AG04449 (cell line): ENCODE measurements around the gene NCOA3.

Experiments
- CTCF ChIA-PET: fragments of 350-600 bp; formaldehyde crosslinking; extraction: SDS; loops from one replicate; lab custom pipeline; 2021; ENCODE audit warnings: antibody characterized with exemption; lab: Yijun Ruan, JAX
- POLR2A ChIA-PET: fragments of 400-600, 350-600 bp; formaldehyde crosslinking; extraction: SDS; loops from one replicate; lab custom pipeline; 2020; ENCODE audit warnings: antibody characterized with exemption, inconsistent platforms; lab: Yijun Ruan, JAX
- DNase-seq: peaks from one replicate; pipeline ENCODE4 v3.0.0-alpha.2; 2010; ENCODE audit warnings: low read depth, low spot score
- H3K4me3 ChIP-seq: 2 replicates; pipeline ENCODE4 v1.5.1; 2011; ENCODE audit warnings: low read depth, mild to moderate bottlenecking, control low read depth, low read length
- TF ChIP-seq, protein P1 (sequence below): IDR thresholded peaks from one replicate; pipeline ENCODE4 v1.5.1; 2011; ENCODE audit warnings: mild to moderate bottlenecking, moderate library complexity, low read length, control low read depth, inconsistent platforms; ENCODE audit not compliant: insufficient read depth; ENCODE audit errors: missing control alignments

The NCOA3 gene

DNA sequence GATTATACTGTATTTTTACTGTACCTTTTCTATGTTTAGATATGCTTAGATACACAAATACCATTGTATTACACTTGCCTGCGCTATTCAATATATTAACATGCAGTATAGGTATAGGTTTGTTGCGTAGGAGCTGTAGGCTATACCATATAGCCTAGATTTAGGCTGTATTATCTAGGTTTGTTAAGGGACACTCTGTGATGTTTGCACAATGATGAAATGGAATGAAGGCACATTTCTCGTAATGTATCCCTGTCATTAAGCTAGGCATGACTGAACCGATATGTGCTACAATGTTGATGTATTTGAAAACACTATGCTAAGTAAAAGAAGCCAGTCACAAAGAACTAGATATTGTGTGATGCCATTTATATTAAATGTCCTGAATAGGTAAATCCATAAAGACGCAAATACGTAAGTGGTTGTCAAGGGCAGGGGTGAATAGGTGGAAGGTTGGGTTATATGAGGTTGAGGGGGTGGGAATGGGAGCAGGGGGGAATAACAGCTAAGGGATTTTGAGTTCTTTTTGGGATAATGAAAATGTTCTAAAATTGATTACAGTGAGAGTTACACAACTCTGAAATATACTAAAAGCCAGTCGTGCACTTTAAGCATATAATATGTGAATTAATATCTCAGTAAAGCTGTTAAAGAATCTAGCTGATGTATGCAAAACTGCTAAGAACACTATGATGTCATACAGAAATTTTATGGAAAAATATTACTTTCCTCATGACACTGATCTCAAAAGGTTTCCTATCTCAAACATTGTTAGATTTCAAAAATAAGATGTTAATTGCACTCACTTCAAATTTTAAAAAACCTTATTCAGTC, 97.4 kb downstream of the NCOA3 start:
- POLR2A ChIA-PET = no interaction called here
- CTCF ChIA-PET = interaction anchor here (1.2 to 1.6 kb wide), 3 partner anchors 8 to 24 kb away, joined by 3 to 4 read pairs (median 3); no protein-coding TSS in a partner anchor
- TF ChIP-seq, protein P1, sequence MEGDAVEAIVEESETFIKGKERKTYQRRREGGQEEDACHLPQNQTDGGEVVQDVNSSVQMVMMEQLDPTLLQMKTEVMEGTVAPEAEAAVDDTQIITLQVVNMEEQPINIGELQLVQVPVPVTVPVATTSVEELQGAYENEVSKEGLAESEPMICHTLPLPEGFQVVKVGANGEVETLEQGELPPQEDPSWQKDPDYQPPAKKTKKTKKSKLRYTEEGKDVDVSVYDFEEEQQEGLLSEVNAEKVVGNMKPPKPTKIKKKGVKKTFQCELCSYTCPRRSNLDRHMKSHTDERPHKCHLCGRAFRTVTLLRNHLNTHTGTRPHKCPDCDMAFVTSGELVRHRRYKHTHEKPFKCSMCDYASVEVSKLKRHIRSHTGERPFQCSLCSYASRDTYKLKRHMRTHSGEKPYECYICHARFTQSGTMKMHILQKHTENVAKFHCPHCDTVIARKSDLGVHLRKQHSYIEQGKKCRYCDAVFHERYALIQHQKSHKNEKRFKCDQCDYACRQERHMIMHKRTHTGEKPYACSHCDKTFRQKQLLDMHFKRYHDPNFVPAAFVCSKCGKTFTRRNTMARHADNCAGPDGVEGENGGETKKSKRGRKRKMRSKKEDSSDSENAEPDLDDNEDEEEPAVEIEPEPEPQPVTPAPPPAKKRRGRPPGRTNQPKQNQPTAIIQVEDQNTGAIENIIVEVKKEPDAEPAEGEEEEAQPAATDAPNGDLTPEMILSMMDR = no peak

DNA sequence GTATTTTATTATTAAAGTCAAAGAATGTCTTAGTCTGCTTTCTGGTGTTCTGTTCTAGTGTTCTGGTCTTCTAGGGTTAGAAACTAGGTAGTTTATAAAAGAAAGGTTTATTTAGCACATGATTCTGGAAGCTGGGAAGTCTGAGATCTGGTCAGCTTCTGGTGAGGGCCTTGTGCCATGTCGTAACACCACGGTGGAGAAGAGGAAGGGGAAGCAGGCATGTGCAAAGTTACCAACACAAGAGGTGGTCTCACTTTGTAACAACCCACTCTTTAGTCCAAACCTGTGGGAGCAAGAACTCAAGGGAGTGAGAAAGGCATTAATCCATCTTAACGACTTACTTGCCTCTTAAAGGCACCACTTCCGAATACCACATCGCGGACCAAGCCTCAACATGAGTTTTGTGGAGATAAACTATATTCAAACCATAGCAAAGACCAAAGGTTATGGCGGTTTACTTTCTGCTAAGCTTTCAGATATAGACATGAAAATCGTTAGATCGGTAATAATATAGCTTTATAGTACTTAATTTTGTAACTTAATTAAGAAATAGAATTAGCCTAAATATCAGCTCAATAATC, 99.4 kb downstream of the NCOA3 start:
- CTCF ChIA-PET = interaction anchor here (0.9 to 3.0 kb wide), 7 partner anchors 9 to 217 kb away, joined by 3 to 18 read pairs (median 3); partner anchors contain the start of gene NCOA3
- no peak overlapping the region for H3K4me3 ChIP-seq
- TF ChIP-seq, protein P1 = no peak
- POLR2A ChIA-PET = no interaction called here
- DNase-seq = no peak

More for the DNA sequence above, 97.4 kb downstream of the NCOA3 start:
- H3K4me3 ChIP-seq = no peak overlapping the region
- DNase-seq = no peak

DNA sequence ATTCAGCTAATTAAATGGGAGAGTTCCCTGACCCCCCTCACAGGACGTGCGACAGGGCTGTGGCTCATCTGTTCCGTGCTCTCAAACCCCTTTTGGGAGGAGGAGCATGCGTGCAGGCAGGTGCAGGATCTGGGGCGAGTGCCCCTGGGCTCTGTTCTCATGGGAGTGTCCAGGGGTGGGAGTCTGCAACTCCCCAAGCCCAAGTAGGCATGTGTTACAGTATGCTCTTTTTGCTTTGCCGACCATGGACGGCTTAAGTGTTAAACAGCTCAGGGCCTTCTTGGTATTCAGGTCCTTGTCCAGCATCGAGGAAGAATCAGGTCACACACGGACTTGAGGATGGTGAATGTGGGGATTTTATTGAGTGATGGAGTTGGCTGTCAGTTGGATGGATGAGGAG, 101.6 kb downstream of the NCOA3 start:
- CTCF ChIA-PET = interaction anchor here (3.0 kb wide), 1 partner anchor 17 kb away, joined by 18 read pairs; no protein-coding TSS in a partner anchor
- H3K4me3 ChIP-seq = no peak overlapping the region
- DNase-seq = no peak
- TF ChIP-seq, protein P1 = no peak
- POLR2A ChIA-PET = no interaction called here

DNA sequence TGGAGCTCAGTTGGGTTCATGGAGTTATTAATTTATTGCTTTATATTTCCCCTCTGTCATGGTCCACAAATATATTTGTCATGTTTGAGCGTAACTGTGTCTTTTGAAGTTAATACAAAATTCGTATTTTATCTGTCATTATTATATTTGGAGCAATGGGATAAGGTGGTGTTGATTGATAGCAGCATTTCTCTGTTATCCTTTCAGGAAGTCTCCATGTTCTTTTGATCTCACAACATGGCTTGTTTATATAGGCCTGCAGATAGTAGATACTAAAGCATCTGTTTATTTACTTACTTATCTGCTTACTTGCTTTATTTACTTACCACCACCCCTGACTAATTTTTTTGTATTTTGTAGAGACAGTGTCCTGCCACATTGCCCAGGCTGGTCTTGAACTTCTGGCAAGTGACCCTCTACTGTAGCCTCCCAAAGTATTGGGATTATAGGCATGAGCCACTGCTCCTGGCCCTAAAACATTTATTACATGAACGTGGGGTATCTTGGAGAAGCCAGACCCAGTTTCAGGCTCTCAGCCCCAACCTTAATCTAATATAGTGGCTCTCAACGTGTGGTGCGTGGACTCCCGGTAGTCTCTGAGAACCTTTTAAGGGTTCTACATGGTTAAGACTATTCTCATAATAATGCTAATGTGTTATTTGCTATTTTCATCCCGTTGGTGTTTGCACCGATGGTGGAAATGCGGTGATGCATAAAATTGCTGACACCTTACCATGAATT, 104.2 kb downstream of the NCOA3 start:
- H3K4me3 ChIP-seq = no peak overlapping the region
- ChIA-PET POLR2A (no interaction called here), CTCF (no interaction called here)
- TF ChIP-seq, protein P1 = no peak
- DNase-seq = no peak

DNA sequence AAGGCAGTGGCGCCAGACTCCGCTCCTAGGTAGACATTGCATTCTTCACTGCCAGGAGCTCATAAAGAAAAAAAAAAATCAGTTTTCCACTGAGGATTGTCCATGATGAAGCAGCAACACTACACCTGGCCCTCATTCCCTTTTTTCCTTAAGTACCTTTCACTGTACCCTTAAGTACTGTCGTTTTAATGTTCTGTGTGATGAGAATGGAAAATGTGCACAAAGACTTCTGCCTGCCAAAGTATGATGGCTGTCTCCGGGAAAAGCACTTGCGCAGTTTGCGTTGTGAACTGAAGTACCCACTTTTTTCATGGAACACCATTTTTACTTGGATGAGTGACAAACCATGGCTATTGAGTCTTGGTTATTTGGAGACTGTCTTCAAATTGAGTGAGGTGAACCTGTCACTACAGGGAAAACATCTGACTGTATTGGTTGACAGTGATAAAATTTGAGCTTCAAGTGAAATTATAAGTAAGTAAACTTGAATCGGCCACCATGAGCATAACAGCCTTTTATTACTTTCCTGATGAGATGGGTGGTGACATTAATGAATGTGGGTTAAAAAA, 104.8 kb downstream of the NCOA3 start:
- POLR2A ChIA-PET = no interaction called here
- no peak for DNase-seq
- CTCF ChIA-PET = no interaction called here
- TF ChIP-seq, protein P1 = no peak
- no peak overlapping the region for H3K4me3 ChIP-seq
